HepG2 (cell line): ENCODE measurements around the gene PIAS3. TPM values are rescaled to one million over a fixed set of nuclear protein-coding genes. Genes with fewer than 3 reads are reported as not detected.

ENCODE experiments used
- ARNT2 ChIP-seq: sonication (generic); formaldehyde crosslinking; IDR thresholded peaks from 2 replicates; pipeline ENCODE4 v1.8.0; 2022; ENCODE audit warnings: mild to moderate bottlenecking, low read depth, missing genetic modification reagents, moderate library complexity
- ATAD3A ChIP-seq: sonication (generic); formaldehyde crosslinking; IDR thresholded peaks from 2 replicates; pipeline ENCODE4 v1.4.0; 2020; ENCODE audit warnings: missing genetic modification reagents
- ETV6 ChIP-seq: sonication (generic); formaldehyde crosslinking; conservative IDR thresholded peaks from 2 replicates; pipeline ENCODE4 v1.4.0; 2020; ENCODE audit warnings: missing genetic modification reagents
- GATA4 ChIP-seq: sonication (generic); IDR thresholded peaks from 2 replicates; pipeline ENCODE4 v1.6.1; 2016; ENCODE audit warnings: antibody characterized with exemption, low read depth, borderline replicate concordance
- HMG20A ChIP-seq: IDR thresholded peaks from 2 replicates; pipeline ENCODE4 v1.6.1; 2016; ENCODE audit warnings: borderline replicate concordance
- MLXIP ChIP-seq: sonication (generic); formaldehyde crosslinking; IDR thresholded peaks from 2 replicates; pipeline ENCODE4 v1.9.0; 2021; ENCODE audit warnings: missing genetic modification reagents, borderline replicate concordance
- POLR2A ChIP-seq, 2 experiments: IDR thresholded peaks; 2 replicates each; pipeline ENCODE4 v1.6.1; 2011; ENCODE audit warnings: low read depth in 2 of 2, low read length in 2 of 2, mild to moderate bottlenecking in 1 of 2, moderate library complexity in 1 of 2; ENCODE audit not compliant: insufficient read depth in 1 of 2
- REPIN1 ChIP-seq: sonication (generic); formaldehyde crosslinking; IDR thresholded peaks from 2 replicates; pipeline ENCODE4 v1.8.0; 2022; ENCODE audit warnings: missing genetic modification reagents, low read depth, mild to moderate bottlenecking, borderline replicate concordance
- YEATS4 ChIP-seq: sonication (generic); formaldehyde crosslinking; IDR thresholded peaks from 2 replicates; pipeline ENCODE4 v1.4.0; 2020; ENCODE audit warnings: missing genetic modification reagents, borderline replicate concordance
- ZBTB39 ChIP-seq: sonication (generic); formaldehyde crosslinking; IDR thresholded peaks from 2 replicates; pipeline ENCODE4 v1.5.0; 2020; ENCODE audit warnings: missing genetic modification reagents
- ZBTB42 ChIP-seq: sonication (generic); formaldehyde crosslinking; IDR thresholded peaks from 2 replicates; pipeline ENCODE4 v1.5.0; 2020; ENCODE audit warnings: mild to moderate bottlenecking, missing genetic modification reagents
- ZMYM2 ChIP-seq: sonication (generic); formaldehyde crosslinking; IDR thresholded peaks from 2 replicates; pipeline ENCODE4 v1.8.0; 2022; ENCODE audit warnings: mild to moderate bottlenecking, missing genetic modification reagents
- ZSCAN29 ChIP-seq: sonication (generic); formaldehyde crosslinking; conservative IDR thresholded peaks from 2 replicates; pipeline ENCODE4 v1.4.0; 2020; ENCODE audit warnings: mild to moderate bottlenecking, missing genetic modification reagents
- polyA plus RNA-seq, 8 experiments: library from polyadenylated mRNA; depleted of rRNA in 3 of 8; stranded (reverse) in 7 of 8; unstranded in 1 of 8; fragments of >200 nt; fragmentation: Illumina TruSeq in 4 of 8; extraction: Trizol in 4 of 8; gene quantifications; 2 replicates each; pipeline versions ENCODE4 v1.2.1 to v1.2.3, GENCODE V29; 2011 to 2016; ENCODE audit warnings: low read depth in 4 of 8, missing spikeins in 1 of 8, mixed read lengths in 1 of 8; ENCODE audit not compliant: insufficient read depth in 1 of 8
- total RNA-seq, 5 experiments: library from RNA; depleted of rRNA; stranded (reverse); fragments of >200 nt; fragmentation: Illumina TruSeq; extraction: Trizol; gene quantifications; 2 replicates each; pipeline ENCODE4 v1.2.3, GENCODE V29; 2016; ENCODE audit warnings: low read depth in 1 of 5
- TF ChIP-seq, protein P1 (sequence below): IDR thresholded peaks from 2 replicates; pipeline ENCODE4 v1.6.1; 2016; ENCODE audit warnings: low read depth
- TF ChIP-seq, protein P2 (sequence below): sonication (generic); formaldehyde crosslinking; IDR thresholded peaks from 2 replicates; pipeline ENCODE4 v1.8.1; 2023; ENCODE audit warnings: mild to moderate bottlenecking, missing genetic modification reagents, borderline replicate concordance

PIAS3 gene
- total and polyA plus RNA-seq, 2 of the 13 experiments (the other 11 are each of a cell fraction or from before 2014, with no cell fraction given): 3.7 to 8.0 TPM

DNA sequence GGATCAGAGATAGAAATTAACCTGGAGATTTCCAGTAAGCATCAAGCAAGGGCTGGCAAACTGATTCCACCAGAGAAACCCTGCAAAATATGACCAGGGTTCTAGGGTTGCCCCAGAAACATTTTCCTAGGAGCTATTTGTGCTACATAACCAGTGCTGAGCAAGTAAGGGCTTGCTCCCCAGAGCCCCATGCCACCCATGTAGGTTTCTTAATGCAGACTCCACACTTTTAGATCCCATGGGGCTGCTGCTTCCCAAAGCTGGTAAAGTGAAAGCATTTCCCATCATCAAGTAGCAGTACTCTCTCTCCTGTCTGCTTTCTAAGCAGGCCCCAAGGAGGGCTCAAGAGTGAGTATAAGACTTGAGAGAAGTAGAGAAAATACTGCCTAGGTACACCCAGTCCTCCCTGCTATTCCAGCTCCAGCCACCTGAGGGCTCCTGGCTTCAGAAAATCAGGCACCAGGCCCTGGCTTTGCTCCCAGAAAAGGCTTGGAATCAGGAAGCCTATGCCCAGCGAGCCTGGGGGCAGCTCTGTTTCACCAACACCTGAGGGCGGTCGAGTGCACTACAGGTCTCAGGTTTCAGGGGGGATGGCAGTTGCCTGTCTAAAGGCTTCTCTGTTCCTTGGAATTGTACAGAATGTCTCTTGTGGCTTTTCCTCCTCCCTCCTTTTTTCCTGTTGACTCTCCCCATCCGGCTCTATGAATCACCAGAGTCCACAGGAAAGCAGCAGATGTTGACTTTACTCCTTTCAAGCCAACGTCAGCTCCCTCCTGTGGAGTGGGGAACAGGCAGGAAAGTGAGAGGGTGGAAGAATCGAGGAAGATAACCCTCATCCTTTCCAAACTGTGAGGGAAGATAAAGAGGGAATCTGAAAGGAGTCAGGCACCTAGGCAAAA lies 33.0 kb upstream of the PIAS3 start (continued):
- TF ChIP-seq ZMYM2 (no peak), MLXIP (no peak), YEATS4 (peak; percentile 57; the same call in 1 of the 2 replicates), POLR2A (IDR thresholded peaks at IDR 0.05; ENCODE audit: insufficient read depth in 1 of 2, low read depth in 2 of 2, low read length in 2 of 2) (no peak), ARNT2 (CRISPR knock-in tag) (no peak), ZBTB42 (CRISPR knock-in tag) (no peak), ZSCAN29 (CRISPR knock-in tag) (no peak), GATA4 (no peak), HMG20A (CRISPR knock-in tag) (peak; percentile 76; the same call in 1 of the 2 replicates), REPIN1 (CRISPR knock-in tag) (peak; percentile 83; the same call in 1 of the 2 replicates), ATAD3A (CRISPR knock-in tag) (no peak), ETV6 (CRISPR knock-in tag) (no peak), ZBTB39 (no peak)
- TF ChIP-seq, protein P1, sequence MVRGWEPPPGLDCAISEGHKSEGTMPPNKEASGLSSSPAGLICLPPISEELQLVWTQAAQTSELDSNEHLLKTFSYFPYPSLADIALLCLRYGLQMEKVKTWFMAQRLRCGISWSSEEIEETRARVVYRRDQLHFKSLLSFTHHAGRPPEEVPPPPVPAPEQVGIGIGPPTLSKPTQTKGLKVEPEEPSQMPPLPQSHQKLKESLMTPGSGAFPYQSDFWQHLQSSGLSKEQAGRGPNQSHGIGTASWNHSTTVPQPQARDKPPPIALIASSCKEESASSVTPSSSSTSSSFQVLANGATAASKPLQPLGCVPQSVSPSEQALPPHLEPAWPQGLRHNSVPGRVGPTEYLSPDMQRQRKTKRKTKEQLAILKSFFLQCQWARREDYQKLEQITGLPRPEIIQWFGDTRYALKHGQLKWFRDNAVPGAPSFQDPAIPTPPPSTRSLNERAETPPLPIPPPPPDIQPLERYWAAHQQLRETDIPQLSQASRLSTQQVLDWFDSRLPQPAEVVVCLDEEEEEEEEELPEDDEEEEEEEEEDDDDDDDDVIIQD: peak; percentile 80; the same call in 1 of the 2 replicates
- TF ChIP-seq, protein P2, sequence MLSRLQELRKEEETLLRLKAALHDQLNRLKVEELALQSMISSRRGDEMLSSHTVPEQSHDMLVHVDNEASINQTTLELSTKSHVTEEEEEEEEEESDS (CRISPR knock-in tag): no peak
